Measurements from ENCODE around the gene STXBP3. TPM values are rescaled to one million over a fixed set of nuclear protein-coding genes. Genes with fewer than 3 reads are reported as not detected.

Gene STXBP3
- total and polyA plus RNA-seq, 9 of the 15 experiments (the other 6 are each of a cell fraction or from before 2014, with no cell fraction given), result 32.5 to 52.5 (median 39.2) TPM

- no peak for TF ChIP-seq AFF1 (IDR thresholded peaks at IDR 0.05; ENCODE audit: low read depth in 1 of 2, partially characterized antibody in 2 of 2)
Measured at GRCh38 chr1:108717774-108718316, 28.6 kb upstream of the STXBP3 start (continued).

GRCh38 chr1:108718927-108719655 is 27.4 kb upstream of the STXBP3 start:
- H3K36me3 ChIP-seq (ENCODE audit: control insufficient read depth, insufficient read depth, low read length), result no peaks in the 10 kb centered on the region
- H3K4me3 ChIP-seq, result no peak overlapping the region
- BruUV-seq (replicated peaks), result no TSS peak
- 24% methylated on average over 6 of the region's 6 CpGs for WGBS (ENCODE audit: insufficient coverage, low coverage, missing lambda C conversion rate)
- no peak overlapping the region for H3K4me2 ChIP-seq (ENCODE audit: insufficient read depth, low read length)
- intact Hi-C loops (cut with micrococcal nuclease) (no loop called here), in situ Hi-C loops (cut with MboI) (no loop called here)
- TF ChIP-seq YBX1 (IDR thresholded peaks at IDR 0.05) (no peak), U2AF1 (optimal IDR thresholded peaks at IDR 0.05; ENCODE audit: low read depth, low read length) (no peak), SPI1 (IDR thresholded peaks at IDR 0.05; ENCODE audit: borderline replicate concordance, low read depth, low read length) (no peak), CHD2 (IDR thresholded peaks at IDR 0.05; ENCODE audit: low read depth, low read length) (no peak), ZNF584 (CRISPR knock-in tag; IDR thresholded peaks at IDR 0.05; ENCODE audit: low read depth) (no peak), TEAD2 (tag; IDR thresholded peaks at IDR 0.05) (no peak), POLR2B (IDR thresholded peaks at IDR 0.05; ENCODE audit: low read depth, partially characterized antibody) (no peak), RBM17 (IDR thresholded peaks at IDR 0.05; ENCODE audit: borderline replicate concordance, low read depth, low read length) (no peak), CTBP1 (IDR thresholded peaks at IDR 0.05; ENCODE audit: borderline replicate concordance) (no peak), CHD4 (IDR thresholded peaks at IDR 0.05; ENCODE audit: insufficient read depth, insufficient replicate concordance, low read depth, low read length, poor library complexity, severe bottlenecking) (no peak), ZFX (CRISPR knock-in tag; IDR thresholded peaks at IDR 0.05) (no peak), DACH1 (IDR thresholded peaks at IDR 0.05; ENCODE audit: partially characterized antibody) (no peak), HDAC8 (tag; IDR thresholded peaks at IDR 0.05) (no peak), ZNF347 (CRISPR knock-in tag; IDR thresholded peaks at IDR 0.05; ENCODE audit: low read depth) (no peak)
- peaks cover 0 to 10% of the 10 kb centered on the region in 2 experiments; a peak in 3 of 5 replicates for H3K4me1 ChIP-seq (replicated peaks in 1 of 2; ENCODE audit: control insufficient read depth in 2 of 2, insufficient read depth in 2 of 2, low read length in 2 of 2)
- POLR2A ChIA-PET, result interaction anchor here (0.5 to 1.5 kb wide), 4 partner anchors 9 to 784 kb away, joined by 3 to 10 read pairs (median 4); partner anchors contain the start of gene TMEM167B
- peaks cover 19 to 21% of the 10 kb centered on the region in 2 experiments; a peak in 4 of 5 replicates for H3K27me3 ChIP-seq (ENCODE audit: control insufficient read depth in 2 of 2, insufficient read depth in 2 of 2, low read length in 2 of 2)
- DNase-seq (ENCODE audit: extremely low read depth in 1 of 4, low spot score in 3 of 4) (no peak), ATAC-seq (no peak), FAIRE-seq (no peak)
- H3K79me2 ChIP-seq (ENCODE audit: control insufficient read depth, insufficient read depth, low read length), result no peaks in the 10 kb centered on the region
- CTCF ChIA-PET (ENCODE audit: low intra/inter-chr PET ratio), result no interaction called here
- no peaks in the 10 kb centered on the region for H3K9me1 ChIP-seq (ENCODE audit: control insufficient read depth, insufficient read depth, low read length)
- H3K9me3 ChIP-seq (replicated peaks; ENCODE audit: control insufficient read depth, insufficient read depth, low read depth, low read length), result no peaks in the 10 kb centered on the region
- H2AFZ ChIP-seq (ENCODE audit: low read depth, low read length), result no peak overlapping the region
- H3K9ac ChIP-seq (ENCODE audit: insufficient read depth in 1 of 2, low read depth in 2 of 2, low read length in 2 of 2), result no peak overlapping the region
- H4K20me1 ChIP-seq (replicated peaks; ENCODE audit: control insufficient read depth, insufficient read depth, low read length), result no peaks in the 10 kb centered on the region
- H3K27ac ChIP-seq (ENCODE audit: extremely low read depth, low read depth, low read length), result no peak overlapping the region
